SK-N-SH (cell line): ENCODE measurements around the gene ZNF287. TPM values are rescaled to one million over a fixed set of nuclear protein-coding genes. Genes with fewer than 3 reads are reported as not detected.

ENCODE experiments used
- CTCF ChIA-PET: fragments of 300-600, 350-600 bp; formaldehyde crosslinking; extraction: SDS; loops from one replicate; lab custom pipeline; 2021; lab: Yijun Ruan, JAX
- POLR2A ChIA-PET: fragments of 350-600 bp; sonication (Branson Sonifier 250); formaldehyde crosslinking; extraction: SDS; loops from one replicate; lab custom pipeline; 2020; ENCODE audit warnings: antibody characterized with exemption, inconsistent platforms; lab: Yijun Ruan, JAX
- DNase-seq: peaks from one replicate; pipeline ENCODE4 v3.0.0; 2012
- H2AFZ ChIP-seq: fragments of 200-600 bp; sonication (generic); 2 replicates; pipeline ENCODE4 v1.8.1; 2016; ENCODE audit warnings: antibody characterized with exemption, mild to moderate bottlenecking, low read depth
- H3F3A ChIP-seq: fragments of 200-600 bp; sonication (generic); replicated peaks from 2 replicates; pipeline ENCODE3; 2016; ENCODE audit warnings: antibody characterized with exemption, mild to moderate bottlenecking; ENCODE audit not compliant: insufficient read depth
- H3K27ac ChIP-seq, 2 experiments: fragments of 200-500 bp in 1 of 2; fragments of 200-600 bp in 1 of 2; sonication (Bioruptor generic) in 1 of 2; sonication (generic), shearing (Covaris generic) in 1 of 2; 2 replicates each; pipeline versions ENCODE4 v1.5.1 to v1.6.1; 2014 to 2016; ENCODE audit warnings: low read depth in 2 of 2, inconsistent platforms in 1 of 2, low read length in 1 of 2, mild to moderate bottlenecking in 1 of 2, mixed read lengths in 1 of 2
- H3K27me3 ChIP-seq: fragments of 200-600 bp; sonication (generic), shearing (Covaris generic); 2 replicates; pipeline ENCODE4 v1.6.1; 2016; ENCODE audit warnings: mixed run types; ENCODE audit not compliant: insufficient read depth
- H3K36me3 ChIP-seq, 2 experiments: fragments of 200-500 bp in 1 of 2; fragments of 200-600 bp in 1 of 2; sonication (Bioruptor generic) in 1 of 2; sonication (generic) in 1 of 2; replicated peaks in 1 of 2; 2 replicates each; pipeline versions ENCODE3 to v1.5.1; 2014 to 2016; ENCODE audit warnings: low read length in 1 of 2, mild to moderate bottlenecking in 1 of 2; ENCODE audit not compliant: insufficient read depth in 2 of 2, control insufficient read depth in 1 of 2
- H3K4me1 ChIP-seq, 2 experiments: fragments of 200-500 bp in 1 of 2; fragments of 200-600 bp in 1 of 2; sonication (Bioruptor generic) in 1 of 2; sonication (generic), shearing (Covaris generic) in 1 of 2; 2 replicates each; pipeline versions ENCODE4 v1.5.1 to v1.6.1; 2014 to 2016; ENCODE audit warnings: low read depth in 1 of 2, low read length in 1 of 2, mixed run types in 1 of 2; ENCODE audit not compliant: insufficient read depth in 2 of 2, control insufficient read depth in 1 of 2
- H3K4me2 ChIP-seq: fragments of 200-600 bp; sonication (generic), shearing (Covaris generic); 2 replicates; pipeline ENCODE4 v1.6.1; 2017; ENCODE audit warnings: mixed run types
- H3K4me3 ChIP-seq, 2 experiments: fragments of 200-500 bp in 1 of 2; fragments of 200-600 bp in 1 of 2; sonication (Bioruptor generic) in 1 of 2; sonication (generic), shearing (Covaris generic) in 1 of 2; 2 replicates each; pipeline versions ENCODE4 v1.5.1 to v1.8.1; 2014 to 2016; ENCODE audit warnings: low read depth in 2 of 2, inconsistent platforms in 1 of 2, low read length in 1 of 2, mild to moderate bottlenecking in 1 of 2, mixed read lengths in 1 of 2, moderate library complexity in 1 of 2
- H3K79me2 ChIP-seq: fragments of 200-600 bp; sonication (generic); 2 replicates; pipeline ENCODE4 v1.8.1; 2017; ENCODE audit warnings: mild to moderate bottlenecking; ENCODE audit not compliant: insufficient read depth
- H3K9ac ChIP-seq: fragments of 200-600 bp; sonication (generic); 2 replicates; pipeline ENCODE4 v1.6.1; 2017; ENCODE audit warnings: mixed run types
- H3K9me2 ChIP-seq: fragments of 200-600 bp; sonication (generic); 2 replicates; pipeline ENCODE4 v1.6.1; 2017; ENCODE audit warnings: mixed run types
- H3K9me3 ChIP-seq: fragments of 200-600 bp; sonication (generic); 2 replicates; pipeline ENCODE4 v1.6.1; 2017; ENCODE audit warnings: mixed run types, mild to moderate bottlenecking, moderate library complexity
- H4K20me1 ChIP-seq: fragments of 200-600 bp; sonication (generic); 2 replicates; pipeline ENCODE4 v1.6.1; 2017; ENCODE audit warnings: mild to moderate bottlenecking, mixed run types; ENCODE audit not compliant: insufficient read depth
- EP300 ChIP-seq, 2 experiments: IDR thresholded peaks; 2 replicates each; pipeline versions ENCODE4 v1.4.0 to v1.6.1; 2012; ENCODE audit warnings: borderline replicate concordance in 1 of 2, low read depth in 1 of 2, low read length in 1 of 2
- FOXJ3 ChIP-seq: sonication (generic); formaldehyde crosslinking; IDR thresholded peaks from 2 replicates; pipeline ENCODE4 v1.5.1; 2020; ENCODE audit warnings: mild to moderate bottlenecking, missing genetic modification reagents
- GABPA ChIP-seq: IDR thresholded peaks from 2 replicates; pipeline ENCODE4 v1.4.0; 2012; ENCODE audit warnings: low read depth, mild to moderate bottlenecking
- GATA2 ChIP-seq: sonication (generic); formaldehyde crosslinking; IDR thresholded peaks from 2 replicates; pipeline ENCODE4 v1.5.0; 2020; ENCODE audit warnings: mild to moderate bottlenecking, missing genetic modification reagents
- MAX ChIP-seq: IDR thresholded peaks from 2 replicates; pipeline ENCODE4 v1.4.0; 2012; ENCODE audit warnings: low read depth
- MXI1 ChIP-seq: IDR thresholded peaks from 2 replicates; pipeline ENCODE4 v1.6.1; 2012; ENCODE audit warnings: mild to moderate bottlenecking, low read depth, low read length, improper control_type of control experiment
- NFIC ChIP-seq: IDR thresholded peaks from 2 replicates; pipeline ENCODE4 v1.4.0; 2012; ENCODE audit warnings: borderline replicate concordance
- NRF1 ChIP-seq: IDR thresholded peaks from 2 replicates; pipeline ENCODE4 v1.6.1; 2012; ENCODE audit warnings: low read depth, mild to moderate bottlenecking, low read length
- RAD21 ChIP-seq: IDR thresholded peaks from 2 replicates; pipeline ENCODE4 v1.6.1; 2012; ENCODE audit warnings: mild to moderate bottlenecking, low read length
- RFX5 ChIP-seq: IDR thresholded peaks from 2 replicates; pipeline ENCODE4 v1.6.1; 2012; ENCODE audit warnings: mild to moderate bottlenecking, improper control_type of control experiment, low read length
- RXRA ChIP-seq: IDR thresholded peaks from 2 replicates; pipeline ENCODE4 v1.4.0; 2012; ENCODE audit warnings: low read depth, mild to moderate bottlenecking, borderline replicate concordance
- SMC3 ChIP-seq: IDR thresholded peaks from 2 replicates; pipeline ENCODE4 v1.6.1; 2012; ENCODE audit warnings: low read depth, low read length, improper control_type of control experiment
- TAF1 ChIP-seq: IDR thresholded peaks from 2 replicates; pipeline ENCODE4 v1.6.1; 2012; ENCODE audit warnings: low read depth, mild to moderate bottlenecking, low read length, moderate library complexity, borderline replicate concordance
- USF1 ChIP-seq: IDR thresholded peaks from 2 replicates; pipeline ENCODE4 v1.4.0; 2012; ENCODE audit warnings: low read depth, borderline replicate concordance
- USF2 ChIP-seq: fragments of 150-350 bp; IDR thresholded peaks from 2 replicates; pipeline ENCODE4 v1.6.1; 2017; ENCODE audit warnings: antibody characterized with exemption, low read length, low read depth, borderline replicate concordance
- YY1 ChIP-seq: IDR thresholded peaks from 2 replicates; pipeline ENCODE4 v1.4.0; 2012; ENCODE audit warnings: low read depth, mild to moderate bottlenecking
- WGBS: methylation state at CpG from one replicate; pipeline ENCODE4 v1.1.6; 2017; ENCODE audit warnings: low lambda C conversion rate; 5-methylcytosine and 5-hydroxymethylcytosine counted together
- polyA plus RNA-seq, 3 experiments: library from polyadenylated mRNA; depleted of rRNA; stranded (reverse); fragments of >200 nt; gene quantifications; 2 replicates each; pipeline ENCODE4 v1.2.3, GENCODE V29; 2012
- TF ChIP-seq, protein P1 (sequence below): IDR thresholded peaks from 2 replicates; pipeline ENCODE4 v1.4.0; 2012; ENCODE audit warnings: low read depth, borderline replicate concordance

Gene ZNF287
- polyA plus RNA-seq, 1 of the 3 experiments (the other 2 are of a cell fraction): 6.1 TPM

- Histone ChIP-seq H3K4me3 (no peak overlapping the region), H3K27me3 (no peaks in the 10 kb centered on the region), H3K9me3 (no peaks in the 10 kb centered on the region), H3K4me1 (peaks cover 5 to 8% of the 10 kb centered on the region in 2 experiments; a peak in 1 of 4 replicates), H2AFZ (peak overlapping the region; percentile 88; the same call in 1 of the 2 replicates), H3K27ac (no peak overlapping the region), H3F3A (no peaks in the 10 kb centered on the region), H3K9ac (no peak overlapping the region), H3K4me2 (no peak overlapping the region; the same call in 1 of the 2 replicates), H3K9me2 (no peaks in the 10 kb centered on the region), H3K79me2 (no peaks in the 10 kb centered on the region), H4K20me1 (no peaks in the 10 kb centered on the region), H3K36me3 (no peaks in the 10 kb centered on the region)
- ChIA-PET CTCF (interaction anchor here (1.3 to 33.3 kb wide), 6 partner anchors 10 to 154 kb away, joined by 4 to 746 read pairs (median 6); no protein-coding TSS in a partner anchor), POLR2A (interaction anchor here (1.1 kb wide), 1 partner anchor 79 kb away, joined by 4 read pairs; no protein-coding TSS in a partner anchor)
- TF ChIP-seq GATA2 (CRISPR knock-in tag): no peak
- TF ChIP-seq RXRA: no peak
- no peak for TF ChIP-seq RAD21
- no peak for TF ChIP-seq RFX5
- TF ChIP-seq, protein P1, sequence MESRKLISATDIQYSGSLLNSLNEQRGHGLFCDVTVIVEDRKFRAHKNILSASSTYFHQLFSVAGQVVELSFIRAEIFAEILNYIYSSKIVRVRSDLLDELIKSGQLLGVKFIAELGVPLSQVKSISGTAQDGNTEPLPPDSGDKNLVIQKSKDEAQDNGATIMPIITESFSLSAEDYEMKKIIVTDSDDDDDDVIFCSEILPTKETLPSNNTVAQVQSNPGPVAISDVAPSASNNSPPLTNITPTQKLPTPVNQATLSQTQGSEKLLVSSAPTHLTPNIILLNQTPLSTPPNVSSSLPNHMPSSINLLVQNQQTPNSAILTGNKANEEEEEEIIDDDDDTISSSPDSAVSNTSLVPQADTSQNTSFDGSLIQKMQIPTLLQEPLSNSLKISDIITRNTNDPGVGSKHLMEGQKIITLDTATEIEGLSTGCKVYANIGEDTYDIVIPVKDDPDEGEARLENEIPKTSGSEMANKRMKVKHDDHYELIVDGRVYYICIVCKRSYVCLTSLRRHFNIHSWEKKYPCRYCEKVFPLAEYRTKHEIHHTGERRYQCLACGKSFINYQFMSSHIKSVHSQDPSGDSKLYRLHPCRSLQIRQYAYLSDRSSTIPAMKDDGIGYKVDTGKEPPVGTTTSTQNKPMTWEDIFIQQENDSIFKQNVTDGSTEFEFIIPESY: no peak
- TF ChIP-seq SMC3: no peak
- no peak for TF ChIP-seq MXI1
- no peak for TF ChIP-seq USF2
- TF ChIP-seq YY1: no peak
- TF ChIP-seq TAF1: no peak
- no peak for TF ChIP-seq MAX
- no peak for TF ChIP-seq NRF1
- no peak for TF ChIP-seq EP300 (IDR thresholded peaks at IDR 0.05; ENCODE audit: borderline replicate concordance in 1 of 2, low read depth in 1 of 2, low read length in 1 of 2)
- no peak for TF ChIP-seq GABPA
- no peak for TF ChIP-seq FOXJ3 (CRISPR knock-in tag)
- TF ChIP-seq USF1: no peak
- TF ChIP-seq NFIC: no peak
- WGBS: 95% methylated on average over 7 of the region's 7 CpGs
- no peak for DNase-seq
Observed at GRCh38 chr17:16517477-16517876, 51.5 kb downstream of the ZNF287 start.
